Thyroid gland (tissue), 4 donors: ENCODE data around the gene ATAT1. TPM values are rescaled to one million over a fixed set of nuclear protein-coding genes. Genes with fewer than 3 reads are reported as not detected.
A peak's percentile ranks its signal among the peaks of the same experiment; 100 is the strongest.

Source experiments
- DNase-seq, 2 donors: peaks; one replicate each; pipeline ENCODE4 v3.0.0-alpha.2; 2019
- H3K27ac ChIP-seq, 3 donors: fragments of 200-600 bp; sonication (generic); 1 replicate in 2 of 3; 2 replicates in 1 of 3; pipeline ENCODE4 v1.5.1; 2016 to 2019; ENCODE audit warnings: mild to moderate bottlenecking in 1 of 3, moderate library complexity in 1 of 3
- H3K27me3 ChIP-seq: fragments of 200-600 bp; sonication (generic); one replicate; pipeline ENCODE4 v1.5.1; 2019
- H3K36me3 ChIP-seq, 2 donors: fragments of 200-600 bp; sonication (generic); one replicate each; pipeline ENCODE4 v1.5.1; 2016 to 2019
- H3K4me1 ChIP-seq, 2 donors: fragments of 200-600 bp; sonication (generic); one replicate each; pipeline ENCODE4 v1.5.1; 2017 to 2019
- H3K4me3 ChIP-seq, 3 donors: fragments of 200-600 bp; sonication (generic); replicated peaks in 1 of 3; 1 replicate in 2 of 3; 2 replicates in 1 of 3; pipeline ENCODE4 v1.5.1; 2016; ENCODE audit warnings: mild to moderate bottlenecking in 1 of 3
- H3K9me3 ChIP-seq: fragments of 200-600 bp; sonication (generic); one replicate; pipeline ENCODE4 v1.5.1; 2017
- POLR2A ChIP-seq, 2 donors: fragments of 450-650 bp; IDR thresholded peaks; one replicate each; pipeline ENCODE4 v1.6.1; 2017; ENCODE audit warnings: antibody characterized with exemption in 2 of 2, mild to moderate bottlenecking in 2 of 2, moderate library complexity in 1 of 2
- WGBS, 2 donors: methylation state at CpG; one replicate each; pipeline ENCODE4 v1.1.5; 2017; 5-methylcytosine and 5-hydroxymethylcytosine counted together
- intact Hi-C: fragments of 100-400 bp; cut with DNase I; formaldehyde crosslinking; loops from one replicate; pipeline ENCODE4 v1.15.1; 2023
- total RNA-seq, 4 donors: library from RNA; depleted of rRNA; stranded (reverse); fragments of >200 nt; gene quantifications; one replicate each; pipeline ENCODE4 v1.2.3, GENCODE V29; 2016
- TF ChIP-seq, protein P1 (sequence below), 6 experiments: fragments of 200-600 bp in 3 of 6; fragments of 450-650 bp in 3 of 6; sonication (generic) in 3 of 6; IDR thresholded peaks; one replicate each; pipeline ENCODE4 v1.5.1; 2016 to 2019; ENCODE audit warnings: antibody characterized with exemption in 6 of 6, mild to moderate bottlenecking in 2 of 6, inconsistent platforms in 1 of 6, moderate library complexity in 1 of 6

The ATAT1 gene
- total RNA-seq, 4 donors from 2014 or later = 3.8 to 7.6 (median 6.1) TPM

DNA sequence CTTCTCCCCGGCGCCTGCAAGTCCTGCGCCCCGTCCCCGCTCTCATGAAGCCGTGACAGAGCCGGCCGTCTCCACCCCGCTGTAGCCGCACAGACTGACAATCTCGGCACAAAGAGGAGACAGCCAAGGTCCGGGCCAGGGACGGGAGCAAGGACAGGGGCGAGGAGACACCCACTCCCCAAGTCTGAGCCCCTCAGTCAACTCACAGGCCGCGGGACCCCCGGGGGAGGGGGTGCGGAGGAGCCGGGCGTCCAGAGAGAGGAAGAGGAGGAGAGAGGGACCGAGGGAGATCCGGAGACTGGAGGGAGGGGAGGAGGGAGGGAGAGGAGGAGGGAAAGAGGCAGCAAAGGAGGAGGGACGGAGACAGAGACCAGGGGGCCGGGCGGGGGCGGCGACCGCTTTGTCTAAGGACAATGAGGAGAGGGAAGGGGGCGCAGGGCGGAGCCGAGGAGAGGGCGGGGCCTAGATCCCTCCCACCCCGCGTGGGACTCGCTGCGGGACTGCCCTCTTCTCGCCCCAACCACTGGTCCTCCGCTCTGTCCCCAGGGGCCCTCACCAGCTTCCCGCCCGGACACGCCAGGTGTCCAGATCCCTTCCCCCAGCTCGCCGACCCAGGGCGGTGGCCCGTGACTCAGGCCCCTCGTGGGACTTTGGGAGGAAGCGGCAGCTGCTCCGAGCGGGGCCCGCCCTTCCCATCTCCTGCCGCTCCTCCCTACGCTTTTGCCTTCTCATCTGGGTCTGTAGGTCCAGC lies 60.4 kb downstream of the ATAT1 start:
- Histone ChIP-seq H3K36me3 (no peaks in the 10 kb centered on the region), H3K4me1 (peaks cover 31 to 56% of the 10 kb centered on the region in 2 donors)
- WGBS, 2 donors = 0% methylated on average over 22 to 37 of the region's 52 CpGs

DNA sequence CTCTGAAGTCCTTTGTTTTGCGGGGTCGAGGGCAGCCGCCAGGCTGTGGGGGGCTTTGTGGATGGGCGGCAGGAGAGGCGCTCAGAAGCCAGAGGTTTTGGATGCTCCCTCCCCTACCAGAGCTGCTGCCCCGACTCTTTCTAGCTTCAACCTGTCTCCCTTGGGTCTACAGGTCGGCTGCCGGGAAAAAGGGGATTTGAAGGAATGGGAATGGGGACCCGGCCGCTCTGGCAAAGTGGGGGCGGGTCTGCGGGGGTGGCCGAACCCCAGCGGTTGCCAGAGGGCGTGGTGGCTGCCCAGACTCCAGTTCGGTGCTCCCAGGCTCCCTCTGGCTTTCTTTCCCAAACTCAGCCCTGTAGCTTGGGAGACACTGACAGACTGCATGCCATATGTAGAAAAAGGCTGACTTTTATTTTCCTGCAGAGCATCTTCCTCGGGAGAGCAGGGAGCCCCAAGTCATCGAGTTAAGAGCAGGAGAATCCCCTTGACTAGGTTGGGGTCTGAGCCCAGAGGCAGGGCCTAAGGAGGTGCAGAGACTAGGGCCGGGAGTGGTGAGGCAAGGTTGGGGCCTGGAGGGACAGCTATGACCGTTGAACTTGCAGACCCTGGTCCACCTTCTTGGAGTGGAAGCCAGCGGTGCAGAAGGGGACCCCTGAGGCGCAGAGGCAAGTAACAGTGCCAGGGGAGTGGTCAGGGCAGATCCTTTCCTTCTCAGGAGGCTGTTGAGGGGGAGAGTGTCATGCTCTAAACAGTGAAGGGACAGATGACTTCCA lies 61.2 kb downstream of the ATAT1 start:
- H3K36me3 ChIP-seq = no peaks in the 10 kb centered on the region
- no peak for DNase-seq
- WGBS, 2 donors = 20 to 28% methylated on average over 12 to 22 of the region's 22 CpGs
- H3K4me3 ChIP-seq = peak overlapping the region; percentile 70 to 84 (median 81)
- peak overlapping the region; percentile 93 to 98 (median 95) for H3K27ac ChIP-seq
- TF ChIP-seq, protein P1, sequence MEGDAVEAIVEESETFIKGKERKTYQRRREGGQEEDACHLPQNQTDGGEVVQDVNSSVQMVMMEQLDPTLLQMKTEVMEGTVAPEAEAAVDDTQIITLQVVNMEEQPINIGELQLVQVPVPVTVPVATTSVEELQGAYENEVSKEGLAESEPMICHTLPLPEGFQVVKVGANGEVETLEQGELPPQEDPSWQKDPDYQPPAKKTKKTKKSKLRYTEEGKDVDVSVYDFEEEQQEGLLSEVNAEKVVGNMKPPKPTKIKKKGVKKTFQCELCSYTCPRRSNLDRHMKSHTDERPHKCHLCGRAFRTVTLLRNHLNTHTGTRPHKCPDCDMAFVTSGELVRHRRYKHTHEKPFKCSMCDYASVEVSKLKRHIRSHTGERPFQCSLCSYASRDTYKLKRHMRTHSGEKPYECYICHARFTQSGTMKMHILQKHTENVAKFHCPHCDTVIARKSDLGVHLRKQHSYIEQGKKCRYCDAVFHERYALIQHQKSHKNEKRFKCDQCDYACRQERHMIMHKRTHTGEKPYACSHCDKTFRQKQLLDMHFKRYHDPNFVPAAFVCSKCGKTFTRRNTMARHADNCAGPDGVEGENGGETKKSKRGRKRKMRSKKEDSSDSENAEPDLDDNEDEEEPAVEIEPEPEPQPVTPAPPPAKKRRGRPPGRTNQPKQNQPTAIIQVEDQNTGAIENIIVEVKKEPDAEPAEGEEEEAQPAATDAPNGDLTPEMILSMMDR (IDR thresholded peaks at IDR 0.05) = peak in 1 of 6 experiments; percentile 22
- TF ChIP-seq POLR2A (IDR thresholded peaks at IDR 0.05) = no peak
- H3K4me1 ChIP-seq = peaks cover 27 to 48% of the 10 kb centered on the region in 2 donors
- no peaks in the 10 kb centered on the region for H3K27me3 ChIP-seq
- H3K9me3 ChIP-seq = no peaks in the 10 kb centered on the region
- intact Hi-C loops = no loop called here

More for the DNA sequence above, 60.4 kb downstream of the ATAT1 start:
- Histone ChIP-seq H3K4me3 (peak overlapping the region; percentile 70 to 84 (median 81)), H3K9me3 (no peaks in the 10 kb centered on the region), H3K27ac (peak overlapping the region; percentile 93 to 98 (median 95)), H3K27me3 (no peaks in the 10 kb centered on the region)
- intact Hi-C loops = no loop called here
- DNase-seq = peak; percentile 87
- TF ChIP-seq, protein P1 (IDR thresholded peaks at IDR 0.05) = no peak
- peak in 1 of 2 donors; percentile 40 for TF ChIP-seq POLR2A (IDR thresholded peaks at IDR 0.05)

DNA sequence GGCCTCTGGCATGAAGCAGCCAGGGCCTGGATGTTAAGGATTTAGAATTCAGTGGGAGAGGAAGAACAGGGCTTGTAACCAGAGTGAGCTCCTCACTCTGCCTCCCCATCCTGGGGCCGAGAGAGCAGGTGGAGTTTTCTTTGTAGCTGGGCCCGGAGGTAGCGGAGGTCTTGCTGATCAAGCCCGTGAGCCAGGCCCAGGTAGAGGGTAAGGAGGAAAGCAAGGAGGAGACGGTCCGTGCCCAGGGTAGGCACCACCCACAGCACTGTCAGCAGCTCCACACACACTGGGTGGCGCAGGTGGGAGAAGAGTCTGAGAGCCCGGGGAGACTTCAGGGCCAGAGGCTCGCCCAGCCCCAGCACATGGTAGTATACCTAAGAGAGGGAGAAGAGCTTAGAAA lies 61.9 kb downstream of the ATAT1 start:
- Histone ChIP-seq H3K27ac (peak overlapping the region in 2 of 3 donors; percentile 93 to 98), H3K27me3 (no peaks in the 10 kb centered on the region), H3K4me3 (no peak overlapping the region), H3K9me3 (no peaks in the 10 kb centered on the region), H3K4me1 (peaks cover 27 to 41% of the 10 kb centered on the region in 2 donors), H3K36me3 (no peaks in the 10 kb centered on the region)
- 86 to 97% methylated on average over 9 of the region's 9 CpGs for WGBS, 2 donors
- TF ChIP-seq POLR2A (IDR thresholded peaks at IDR 0.05) = no peak
- TF ChIP-seq, protein P1 (IDR thresholded peaks at IDR 0.05) = no peak
- DNase-seq = no peak
- intact Hi-C loops = no loop called here

DNA sequence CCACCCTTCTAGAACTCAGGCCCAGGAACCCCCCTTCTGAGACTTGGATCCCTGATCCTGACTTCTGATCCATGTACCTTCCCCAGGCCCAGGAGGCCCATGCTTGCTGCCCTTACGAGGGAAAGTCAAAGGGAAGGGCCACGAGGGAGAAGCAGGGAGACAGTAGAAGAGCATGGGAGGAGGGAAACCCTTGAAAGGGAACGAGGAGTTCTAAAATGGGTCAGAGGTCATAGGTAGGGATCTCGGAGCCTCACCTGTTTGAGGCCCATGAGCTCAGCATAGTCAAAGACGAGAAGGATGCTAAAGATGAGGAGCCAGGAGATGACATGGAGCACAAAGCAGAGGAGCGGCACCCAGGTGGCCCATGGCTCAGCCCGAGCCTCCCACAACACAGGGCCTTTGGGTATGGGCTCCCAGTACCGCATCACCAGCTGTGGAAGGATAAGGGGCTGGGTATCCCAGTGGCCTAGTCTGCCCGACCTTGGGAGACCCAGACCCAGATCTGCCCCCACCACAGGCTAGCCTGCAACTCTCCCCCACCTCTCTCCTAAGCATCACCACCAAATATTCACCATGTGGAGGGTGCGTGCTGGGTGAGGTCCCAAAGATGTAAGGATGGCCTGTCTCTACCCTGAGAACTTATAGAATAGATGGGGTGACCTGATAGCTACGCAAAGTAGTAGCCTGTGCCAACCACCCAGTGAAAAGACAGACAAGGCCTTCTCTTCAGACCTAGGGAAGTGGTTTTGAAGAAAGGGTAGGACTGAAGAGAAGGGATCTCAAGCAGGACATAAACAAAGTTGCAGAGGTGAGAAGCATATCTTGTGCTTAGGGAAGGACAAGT lies 62.6 kb downstream of the ATAT1 start:
- Histone ChIP-seq H3K27ac (peak overlapping the region in 1 of 3 donors; percentile 98), H3K9me3 (no peaks in the 10 kb centered on the region), H3K4me1 (peaks cover 28 to 40% of the 10 kb centered on the region in 2 donors), H3K36me3 (no peaks in the 10 kb centered on the region), H3K27me3 (no peaks in the 10 kb centered on the region), H3K4me3 (no peak overlapping the region)
- intact Hi-C loops = no loop called here
- TF ChIP-seq POLR2A (IDR thresholded peaks at IDR 0.05) = no peak
- TF ChIP-seq, protein P1 (IDR thresholded peaks at IDR 0.05) = no peak
- WGBS, 2 donors = 87 to 88% methylated on average over 11 of the region's 11 CpGs
- DNase-seq = no peak
